Suppressor macrophage (primary cell): Measurements from ENCODE around the gene ATL2.

ENCODE experiments used
- DNase-seq, 4 experiments: peaks; one replicate each; pipeline ENCODE4 v3.0.0-alpha.2; 2020 to 2022

Gene ATL2

DNA sequence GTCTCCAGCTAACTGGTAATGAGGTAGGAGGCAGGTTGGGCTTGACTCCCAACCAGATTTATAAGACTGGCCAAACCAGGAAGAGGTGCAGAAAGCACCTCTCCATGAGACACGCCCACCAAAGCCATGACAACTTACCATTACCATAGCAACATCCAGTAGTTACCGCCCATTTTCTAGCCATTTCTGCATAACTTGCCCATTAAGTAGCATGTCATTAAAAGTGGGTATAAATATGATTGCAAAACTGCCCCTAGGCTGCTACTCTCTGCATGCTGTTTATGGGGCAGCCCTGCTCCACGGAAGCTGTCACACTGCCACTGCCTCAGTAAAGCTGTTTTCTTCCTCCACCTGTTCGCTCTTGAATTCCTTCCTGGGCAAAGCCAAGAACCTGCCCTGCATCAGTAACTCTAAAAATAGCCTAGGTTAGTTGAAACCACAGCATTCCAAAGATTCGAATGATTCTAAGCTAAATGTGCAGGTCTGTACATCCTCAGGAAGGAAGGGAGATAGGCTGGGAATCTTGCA is 131.9 kb downstream of the ATL2 start:
- no peak for DNase-seq

GRCh38 chr2:38244301-38244700 is 132.8 kb downstream of the ATL2 start:
- no peak for DNase-seq
